DMS 273 (cell line): ENCODE measurements around the gene DTX3L.

ENCODE experiments used
- DNase-seq: peaks from one replicate; lab custom pipeline; 2025; ENCODE audit not compliant: unreplicated experiment; lab: John Stamatoyannopoulos, UW

The DTX3L gene

DNA sequence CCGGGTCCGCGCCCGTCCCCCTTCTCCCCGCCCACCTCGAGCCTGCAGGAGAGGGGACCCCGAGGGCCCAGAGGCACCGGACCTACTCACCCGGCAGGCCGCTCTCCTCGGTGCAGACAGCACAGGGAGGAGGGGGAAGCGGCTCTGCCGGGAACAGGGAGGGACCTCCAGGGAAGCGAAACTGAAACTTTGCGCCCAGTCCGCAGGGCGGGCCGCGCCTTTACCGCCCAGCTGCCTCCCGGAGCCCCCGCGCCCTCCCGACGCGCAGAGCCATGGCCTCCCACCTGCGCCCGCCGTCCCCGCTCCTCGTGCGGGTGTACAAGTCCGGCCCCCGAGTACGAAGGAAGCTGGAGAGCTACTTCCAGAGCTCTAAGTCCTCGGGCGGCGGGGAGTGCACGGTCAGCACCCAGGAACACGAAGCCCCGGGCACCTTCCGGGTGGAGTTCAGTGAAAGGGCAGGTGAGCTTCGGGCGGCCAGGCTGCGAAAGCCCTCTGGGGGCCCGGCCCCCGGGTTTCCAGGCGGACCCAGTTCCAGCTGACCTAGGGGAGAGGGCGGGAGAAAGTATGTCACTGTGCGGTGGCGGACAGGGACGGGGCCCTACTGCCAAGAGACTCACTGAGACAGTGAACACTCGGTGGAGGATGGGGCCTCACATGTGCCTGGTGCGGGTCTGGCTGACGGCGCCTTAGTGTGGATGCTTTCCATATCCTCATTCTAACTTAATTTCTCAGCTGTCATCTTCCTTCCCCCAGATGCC lies at the start of gene DTX3L, which contains the start of gene PARP9:
DTX3L (plus strand) TSS at position 184 of the 758 bp plus-strand sequence; CDS start at position 273, 89 bp downstream.
PARP9 (minus strand) TSS at position 146 of the 758 bp plus-strand sequence. CDS start 4,680 bp downstream, outside the sequence.
- peak; percentile 91 for DNase-seq

DNA sequence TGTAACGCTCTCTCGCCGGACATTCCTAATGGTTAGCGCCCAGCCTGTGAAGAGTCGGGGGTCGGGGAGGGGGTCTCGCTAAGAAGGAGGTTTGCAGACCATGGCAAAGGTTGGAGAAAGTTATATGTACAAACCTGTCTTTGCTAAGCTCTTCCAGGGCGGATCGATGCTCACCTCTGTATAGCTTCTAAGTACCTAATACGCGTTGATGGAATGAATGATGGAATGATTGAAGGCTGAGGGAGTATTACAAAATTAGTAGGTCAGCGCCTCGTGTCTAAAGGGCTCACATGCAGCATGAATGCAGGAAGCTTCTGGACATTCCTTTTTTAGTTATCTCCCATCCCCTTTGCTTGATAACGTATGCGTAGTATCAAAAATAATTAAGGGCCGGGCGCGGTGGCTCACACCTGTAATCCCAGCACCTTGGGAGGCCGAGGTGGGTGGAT lies 49.1 kb upstream of the DTX3L start:
- DNase-seq: no peak

DNA sequence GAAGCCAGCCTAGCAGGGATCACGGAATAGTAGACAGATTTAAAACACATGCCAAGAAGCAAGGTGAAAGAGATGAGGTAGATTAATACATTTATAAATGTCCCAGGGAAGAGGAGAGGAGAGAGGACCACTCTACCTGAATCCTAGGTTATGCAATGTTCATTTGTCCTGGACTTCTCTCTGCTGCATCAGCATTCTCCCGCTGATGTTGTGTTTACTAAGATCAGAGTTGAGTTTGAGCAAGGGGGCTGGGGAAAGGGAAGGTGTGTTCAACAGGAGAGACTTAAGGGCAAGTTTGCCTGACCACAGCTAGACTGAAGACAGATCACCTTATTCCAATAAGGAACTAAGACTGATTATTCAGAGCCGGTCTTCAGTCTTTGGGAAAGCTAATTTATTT lies 48.3 kb upstream of the DTX3L start:
- no peak for DNase-seq

DNA sequence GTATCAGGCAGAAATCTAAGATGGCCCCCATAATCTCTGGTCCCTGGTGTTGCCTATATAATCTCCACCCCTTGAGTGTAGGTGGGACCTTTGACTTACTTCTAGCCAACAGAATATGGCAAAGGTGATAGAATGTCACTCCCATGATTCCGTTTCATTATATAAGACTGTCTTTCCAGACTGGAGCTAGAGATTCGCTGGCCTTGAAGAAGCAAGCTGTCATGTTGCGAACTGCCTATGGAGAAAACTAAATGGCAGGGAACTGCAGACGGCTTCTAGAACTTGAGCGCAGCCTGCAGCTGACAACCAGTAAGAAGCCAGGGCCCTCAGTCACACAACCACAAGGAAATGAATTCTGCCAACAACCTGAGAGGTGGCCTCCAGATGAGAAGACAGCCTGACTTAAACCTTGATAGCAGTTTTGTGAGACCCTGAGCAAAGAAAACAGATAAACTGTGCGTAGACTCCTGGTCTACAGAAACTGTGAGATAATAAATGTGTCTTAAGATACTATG lies 47.2 kb upstream of the DTX3L start:
- no peak for DNase-seq

DNA sequence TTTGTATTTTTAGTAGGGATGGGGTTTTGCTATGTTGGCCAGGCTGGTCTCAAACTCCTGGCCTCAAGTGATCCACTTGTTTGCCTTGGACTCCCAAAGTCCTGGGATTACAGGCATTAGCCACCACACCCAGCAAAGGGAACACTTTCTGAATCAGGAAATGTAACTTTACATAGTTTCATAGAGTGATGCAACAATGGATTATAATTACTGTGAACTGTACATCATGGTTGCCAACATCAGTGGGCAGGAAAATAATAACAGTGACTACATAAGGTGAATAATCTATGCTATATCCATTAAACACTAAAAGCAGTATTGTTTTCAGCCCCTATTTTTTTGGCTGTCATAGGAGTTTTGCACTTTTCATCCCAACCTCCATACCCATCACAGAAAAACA lies 44.4 kb upstream of the DTX3L start:
- DNase-seq: no peak

DNA sequence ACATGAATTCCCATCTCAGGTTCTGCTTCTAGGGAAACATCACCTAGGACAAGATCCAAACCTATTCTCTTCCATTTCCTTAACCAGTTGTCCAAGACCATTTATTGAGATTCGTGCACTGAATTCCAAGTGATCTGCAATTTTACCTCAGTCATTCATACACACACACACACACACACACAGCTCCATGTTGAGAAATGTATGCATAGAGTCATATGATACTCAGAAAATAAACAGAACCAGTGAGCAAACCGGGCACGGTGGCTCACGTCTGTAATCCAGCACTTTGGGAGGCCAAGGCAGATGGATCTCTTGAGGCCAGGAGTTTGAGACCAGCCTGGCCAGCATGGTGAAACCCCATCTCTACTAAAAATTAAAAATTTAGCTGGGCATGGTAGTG lies 43.3 kb upstream of the DTX3L start:
- DNase-seq: no peak

DNA sequence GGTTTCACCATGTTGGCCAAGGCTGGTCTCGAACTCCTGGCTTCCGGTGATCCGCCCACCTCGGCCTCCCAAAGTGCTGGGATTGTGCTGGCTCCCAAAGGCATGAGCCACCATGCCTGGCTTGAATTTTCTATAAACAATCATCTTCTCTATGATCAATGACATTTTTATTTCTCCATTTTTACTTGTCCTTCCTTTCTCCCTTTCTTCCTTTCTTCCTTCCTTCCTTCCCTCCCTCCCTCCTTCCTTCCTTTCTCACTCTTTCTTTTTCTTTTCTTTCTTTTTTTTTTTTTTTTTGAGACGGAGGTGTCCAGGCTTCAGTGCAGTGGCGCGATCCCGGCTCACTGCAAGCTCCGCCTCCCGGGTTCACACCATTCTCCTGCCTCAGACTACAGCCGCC lies 40.8 kb upstream of the DTX3L start:
- no peak for DNase-seq

DNA sequence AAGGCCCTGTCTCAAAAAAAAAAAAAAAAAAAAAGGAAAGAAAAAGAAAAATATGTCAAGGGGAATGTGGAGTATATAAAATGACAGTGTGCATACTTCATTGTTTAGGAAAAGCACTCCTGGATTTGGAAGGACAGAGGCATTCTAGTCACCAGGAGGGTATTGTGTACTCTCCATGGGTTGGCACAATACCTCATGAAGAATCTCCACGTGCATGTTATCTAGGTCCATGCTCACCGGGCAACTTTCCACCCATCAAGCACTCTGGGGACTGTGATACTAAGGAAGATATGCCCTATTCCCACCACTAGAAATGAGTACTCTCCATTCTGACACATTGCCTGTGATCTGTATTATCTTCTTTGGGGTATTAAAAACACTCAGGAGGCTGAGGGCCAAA lies 34.0 kb upstream of the DTX3L start:
- no peak for DNase-seq

DNA sequence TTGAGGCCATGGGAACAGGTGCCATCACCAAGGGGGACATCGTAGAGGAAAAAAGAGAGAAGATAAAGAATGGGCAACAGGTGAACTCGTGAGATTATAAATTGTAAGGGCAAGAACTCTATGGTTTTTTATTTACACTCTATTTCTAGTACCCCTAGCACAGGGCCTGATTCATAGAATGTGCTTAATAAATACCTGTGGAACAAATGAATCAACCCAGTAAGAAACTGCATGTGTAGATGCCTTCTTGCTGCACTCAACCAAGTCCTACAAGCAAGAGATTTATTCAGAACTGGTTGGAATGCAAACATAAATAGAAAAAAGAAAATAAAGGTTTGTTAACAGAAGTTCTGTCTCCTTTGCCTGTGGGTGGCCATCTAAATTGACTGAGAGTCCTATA lies 30.7 kb upstream of the DTX3L start:
- DNase-seq: no peak

DNA sequence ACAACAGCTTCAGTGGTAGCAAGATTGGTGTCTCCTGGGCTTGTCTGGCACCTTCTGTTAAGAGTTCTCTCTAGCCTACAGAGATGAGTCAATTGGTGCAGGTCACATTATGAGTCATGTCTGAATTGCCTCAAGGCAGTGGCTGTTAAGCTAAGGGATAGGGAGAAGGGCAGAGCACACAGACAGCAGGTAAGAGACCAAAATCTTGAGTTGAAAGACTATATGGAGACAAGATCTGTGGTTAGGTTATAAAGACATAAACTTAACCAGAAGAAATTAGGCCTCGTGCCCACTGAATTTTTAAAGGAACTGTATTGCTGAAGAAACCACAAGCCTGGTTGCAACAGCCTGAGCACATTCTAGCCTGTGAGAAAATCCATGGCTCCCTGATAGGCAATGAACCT lies 30.2 kb upstream of the DTX3L start:
- DNase-seq: no peak

DNA sequence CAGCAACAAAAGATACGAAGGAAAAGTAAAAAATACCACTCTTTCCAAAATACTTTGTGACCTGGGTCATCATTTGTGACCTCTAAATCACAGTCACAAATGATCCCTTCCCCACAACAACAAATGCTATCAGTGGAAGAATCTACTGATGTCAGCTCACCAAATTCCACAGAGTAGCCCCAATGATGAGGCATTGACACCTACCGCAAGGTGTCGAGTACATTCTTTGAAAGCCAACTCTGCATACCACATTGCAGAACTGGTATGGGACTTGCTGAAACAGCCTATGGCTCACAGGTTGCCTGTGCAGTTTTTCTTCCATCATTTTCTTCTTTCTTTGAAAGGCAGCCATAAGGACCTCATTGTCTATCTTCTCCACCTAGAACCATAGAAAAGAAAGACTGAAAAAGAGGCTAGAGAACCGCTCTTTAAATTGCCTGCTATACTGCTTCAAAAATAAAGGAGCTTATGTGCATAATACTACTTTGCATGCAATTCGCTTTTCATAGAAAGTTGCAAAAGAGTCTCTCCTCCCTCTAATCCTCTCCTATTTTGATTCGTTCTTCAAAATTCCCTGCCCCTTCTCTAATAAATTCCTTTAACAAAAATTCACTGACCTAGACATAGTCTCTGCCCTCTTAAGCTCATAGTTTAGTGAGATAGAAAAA lies 28.0 kb upstream of the DTX3L start:
- no peak for DNase-seq

DNA sequence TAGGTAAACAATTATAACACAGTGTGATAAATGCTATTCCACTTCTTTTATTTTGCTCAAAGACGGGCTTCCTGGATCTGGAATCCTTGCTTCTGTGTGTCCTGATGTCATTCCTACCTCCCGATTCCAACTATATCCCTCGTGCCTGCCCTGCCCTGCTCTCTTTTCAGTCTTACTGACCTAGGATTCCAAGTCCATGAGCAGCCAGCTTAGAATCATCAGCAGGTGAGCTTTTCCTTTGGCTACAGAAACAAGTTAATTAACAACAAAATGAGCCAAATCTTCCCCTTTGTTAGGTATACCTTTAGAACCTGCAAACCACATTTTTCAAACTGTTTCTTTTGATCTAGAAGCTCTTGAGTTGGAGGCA lies 27.5 kb upstream of the DTX3L start:
- DNase-seq: no peak

DNA sequence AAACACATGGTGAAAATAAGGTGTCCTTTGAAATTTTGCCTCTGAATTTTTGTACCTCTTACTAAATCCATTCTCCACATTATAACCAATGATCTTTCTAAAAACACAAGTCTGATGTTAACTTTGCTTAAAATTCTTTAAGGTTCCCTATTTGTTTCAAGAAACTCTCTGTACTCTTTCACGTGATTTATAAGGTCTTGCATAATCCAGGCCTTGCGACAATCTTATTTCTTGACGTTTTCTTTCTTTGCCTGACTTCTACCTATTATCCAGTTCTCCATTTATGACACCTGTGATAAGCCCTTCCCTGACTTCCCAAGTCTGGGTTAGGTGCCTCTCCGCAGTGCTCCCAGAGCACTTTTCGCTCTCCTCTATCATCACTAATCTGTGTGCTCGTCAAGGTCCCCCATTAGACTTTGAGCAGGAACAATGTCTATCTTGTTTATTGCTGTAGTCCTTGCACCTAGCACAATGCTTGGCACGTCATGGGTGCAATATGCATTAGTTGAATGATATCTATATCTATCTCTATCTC lies 25.1 kb upstream of the DTX3L start:
- DNase-seq: no peak

DNA sequence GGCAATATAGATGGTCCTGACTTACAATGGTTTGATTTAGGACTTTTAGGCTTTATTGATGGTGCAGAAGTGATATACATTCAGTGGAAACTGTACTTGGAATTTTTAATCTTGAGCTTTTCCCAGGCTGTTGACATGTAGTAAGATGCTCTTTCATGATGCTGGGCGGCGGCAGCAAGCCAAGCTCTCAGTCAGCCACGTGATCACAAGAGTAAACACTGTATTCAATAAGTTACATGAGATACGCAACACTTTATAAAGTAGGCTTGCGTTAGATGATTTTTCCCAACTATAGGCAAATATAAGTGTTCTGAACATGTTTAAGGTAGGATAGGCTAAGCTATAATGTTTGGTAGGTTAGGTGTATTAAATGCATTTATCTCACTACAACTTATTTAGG lies 18.0 kb upstream of the DTX3L start:
- no peak for DNase-seq

DNA sequence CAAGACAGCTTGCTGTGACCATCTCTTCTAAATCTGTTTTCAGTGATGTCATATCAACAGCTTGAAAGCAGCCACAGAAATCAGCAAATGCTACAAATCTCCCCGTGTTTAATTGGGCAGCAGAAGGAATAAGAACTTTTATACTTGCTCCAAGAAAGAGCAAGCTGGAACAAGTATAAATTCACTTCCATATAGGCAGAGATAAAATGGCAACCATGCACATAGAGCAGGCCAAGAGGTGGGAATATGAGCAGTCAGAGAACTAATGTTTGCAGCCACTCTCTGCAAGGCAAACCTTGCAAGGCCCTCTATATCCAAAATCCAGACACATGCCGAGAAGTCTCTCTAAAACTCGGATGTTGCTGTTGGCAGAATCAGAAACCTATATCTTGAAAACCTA lies 16.1 kb upstream of the DTX3L start:
- no peak for DNase-seq

DNA sequence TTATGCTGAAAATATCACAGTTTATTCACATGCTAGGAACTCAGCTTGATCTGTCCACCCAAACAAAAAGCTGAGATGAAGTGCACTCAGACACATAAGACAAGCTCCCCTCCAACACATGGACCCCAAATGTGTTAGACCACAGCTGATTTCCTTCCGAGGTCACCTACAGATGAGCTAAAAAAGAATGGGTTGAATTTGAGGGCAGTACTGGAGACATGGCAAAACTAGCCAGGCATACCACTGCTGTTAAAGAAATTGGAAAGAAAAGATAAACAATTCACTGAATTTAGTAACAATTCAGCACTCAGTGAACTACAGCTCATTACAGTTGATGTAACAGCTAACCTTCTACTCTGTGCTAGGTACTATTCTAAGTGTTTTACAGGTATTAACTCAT lies 15.5 kb upstream of the DTX3L start:
- DNase-seq: no peak

DNA sequence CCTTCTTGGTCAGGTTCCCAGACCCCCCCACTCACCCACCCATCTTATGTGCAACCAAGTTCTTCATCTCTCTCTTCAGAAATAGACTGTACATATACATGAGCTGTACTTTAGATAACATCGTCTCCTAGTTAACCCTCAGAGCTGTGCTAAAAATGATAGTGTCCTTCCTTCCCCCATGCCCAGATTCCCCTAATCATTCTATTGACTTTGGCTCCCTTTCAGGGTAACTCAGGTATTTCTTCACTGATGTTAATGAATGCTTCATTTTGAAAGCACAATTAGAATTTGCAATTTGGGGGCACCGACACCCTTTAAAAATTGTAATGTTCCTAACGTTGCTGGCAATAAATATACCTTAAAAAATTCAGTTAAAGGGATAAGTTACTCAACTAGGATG lies 11.0 kb upstream of the DTX3L start:
- no peak for DNase-seq

DNA sequence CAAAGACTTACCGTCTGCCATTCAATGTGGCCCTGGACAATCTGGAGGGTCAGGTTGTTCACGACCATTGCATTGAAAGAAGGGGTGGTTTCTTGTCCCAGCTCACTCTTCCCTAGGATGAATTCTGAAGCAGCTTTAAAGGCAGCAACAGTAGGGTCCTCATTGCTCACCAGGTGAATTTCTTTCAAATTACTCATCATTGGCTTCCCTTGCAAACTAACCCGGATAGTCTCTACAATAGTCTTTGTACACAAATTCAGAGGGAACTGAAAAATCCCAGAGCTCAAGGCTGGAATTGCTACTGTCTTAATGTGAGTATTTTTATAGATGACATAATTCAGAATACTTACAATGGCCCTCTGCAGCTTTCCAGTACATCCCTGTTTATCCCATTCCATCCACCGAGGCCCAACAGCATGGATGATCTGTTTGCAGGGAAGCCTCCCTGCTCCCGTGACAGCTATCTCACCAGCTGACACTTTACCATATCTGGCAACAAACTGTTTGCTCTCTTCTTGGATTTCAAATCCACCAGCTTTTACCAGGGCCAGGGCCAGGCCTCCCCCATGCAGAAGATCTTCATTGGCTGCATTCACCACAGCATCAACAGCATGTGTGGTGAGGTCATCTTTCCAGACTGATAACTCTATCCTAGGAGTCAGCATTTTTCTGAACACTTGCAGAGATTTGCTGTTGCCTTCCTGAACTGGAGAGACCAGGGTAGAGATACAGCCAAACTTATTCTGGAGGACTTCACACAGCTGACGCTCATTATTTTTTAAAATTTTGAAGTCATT lies 8.7 kb upstream of the DTX3L start:
- DNase-seq: peak; percentile 43

DNA sequence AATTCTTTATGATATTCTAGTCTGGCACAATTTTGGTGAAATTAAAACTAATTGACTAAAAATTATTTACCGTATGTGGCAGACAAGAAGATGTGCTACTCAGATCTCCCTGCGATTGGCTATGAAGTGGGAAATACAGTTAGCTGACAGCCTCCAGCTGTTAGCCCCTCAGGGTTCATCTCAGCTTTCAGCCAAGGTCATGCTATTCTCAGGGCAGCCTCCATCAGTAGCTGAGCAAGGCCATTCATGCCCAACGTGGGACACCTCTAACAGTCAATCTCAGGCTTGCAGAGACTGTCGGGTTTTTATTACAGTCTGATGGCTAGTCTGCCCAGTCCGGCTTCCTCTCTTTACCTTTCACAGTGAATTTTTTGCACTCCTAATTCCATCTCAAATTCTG lies 6.8 kb upstream of the DTX3L start:
- DNase-seq: no peak

DNA sequence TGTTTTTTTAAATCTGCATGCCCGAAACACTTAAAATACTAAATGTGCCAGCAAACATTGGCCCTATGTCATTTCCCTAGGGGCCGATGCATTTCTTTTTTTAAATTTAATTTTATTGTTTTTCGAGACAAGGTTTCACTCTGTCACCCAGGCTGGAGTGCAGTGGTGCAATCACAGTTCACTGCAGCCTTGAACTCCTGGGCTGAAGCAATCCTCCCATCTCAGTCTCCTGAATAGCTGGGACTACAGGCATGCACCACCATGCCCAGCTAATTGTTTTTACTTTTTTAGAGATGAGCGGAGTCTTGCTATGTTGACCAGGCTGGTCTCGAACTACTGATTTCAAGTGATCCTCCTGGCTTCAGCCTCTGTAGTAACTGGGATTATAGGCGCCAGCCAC lies 5.5 kb upstream of the DTX3L start:
- no peak for DNase-seq

DNA sequence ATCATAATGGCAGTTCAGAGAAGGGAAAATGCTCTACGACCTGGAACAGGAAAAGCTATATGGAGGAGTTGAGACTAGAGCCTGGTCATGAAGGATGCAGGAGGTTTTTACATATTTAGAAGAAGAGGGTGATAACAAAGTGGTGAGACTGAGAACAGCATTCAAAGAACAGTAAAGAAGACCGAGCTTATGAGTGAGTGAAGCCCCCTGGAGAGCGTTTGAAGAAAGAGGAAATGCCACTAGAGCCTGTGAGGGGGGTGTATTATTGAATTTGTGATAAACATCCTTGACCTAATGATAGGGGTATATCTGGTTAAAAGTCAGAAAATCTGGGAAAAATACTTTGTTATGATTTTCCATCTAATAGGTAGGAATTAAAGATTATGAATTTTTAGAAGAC lies 4.2 kb upstream of the DTX3L start:
- DNase-seq: no peak
